Inferior parietal cortex (tissue), 1 donor: ENCODE data around the gene NDEL1.

ENCODE experiments used
- DNase-seq: peaks from one replicate; pipeline ENCODE4 v3.0.0-alpha.2; 2016; ENCODE audit errors: extremely low spot score

The NDEL1 gene

DNA sequence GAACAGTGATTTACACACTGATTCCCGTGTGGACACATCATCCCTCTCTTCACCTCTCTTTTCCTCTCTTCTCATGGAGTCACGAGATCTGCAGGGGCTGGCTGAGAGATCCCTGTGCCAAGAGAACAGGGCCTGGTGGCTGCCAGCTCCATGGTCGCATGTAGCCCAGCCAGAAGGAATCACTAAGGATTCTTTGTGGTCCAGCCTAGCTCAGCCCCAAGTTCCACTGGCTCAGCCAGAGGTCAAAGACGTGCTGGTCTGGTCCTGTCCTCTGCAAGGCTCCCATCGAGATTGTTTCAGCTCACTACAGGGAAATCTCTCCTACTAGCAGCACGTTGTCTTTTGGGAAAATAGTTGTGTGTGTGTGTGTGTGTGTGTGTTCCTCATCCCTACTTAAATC lies 66.4 kb downstream of the NDEL1 start:
- DNase-seq = no peak

DNA sequence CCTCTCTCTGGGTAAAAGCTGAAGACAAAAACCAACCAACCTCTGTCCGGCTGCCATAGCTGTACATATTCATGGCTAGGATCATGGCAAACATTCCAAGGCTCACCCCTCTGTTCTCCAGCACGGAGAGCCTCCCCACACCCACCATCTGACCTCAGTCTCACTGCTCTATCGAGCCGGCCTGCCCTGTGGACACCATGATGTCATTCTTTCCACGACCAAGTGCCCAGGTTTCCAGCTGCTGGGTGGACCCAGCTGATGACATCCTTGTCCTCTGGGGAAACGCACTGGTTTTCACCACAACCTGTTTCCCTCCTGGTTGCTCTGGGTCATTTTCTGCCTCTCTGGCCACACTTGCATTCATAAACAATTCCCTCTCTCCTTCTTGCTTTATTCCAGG lies 67.7 kb downstream of the NDEL1 start:
- no peak for DNase-seq

DNA sequence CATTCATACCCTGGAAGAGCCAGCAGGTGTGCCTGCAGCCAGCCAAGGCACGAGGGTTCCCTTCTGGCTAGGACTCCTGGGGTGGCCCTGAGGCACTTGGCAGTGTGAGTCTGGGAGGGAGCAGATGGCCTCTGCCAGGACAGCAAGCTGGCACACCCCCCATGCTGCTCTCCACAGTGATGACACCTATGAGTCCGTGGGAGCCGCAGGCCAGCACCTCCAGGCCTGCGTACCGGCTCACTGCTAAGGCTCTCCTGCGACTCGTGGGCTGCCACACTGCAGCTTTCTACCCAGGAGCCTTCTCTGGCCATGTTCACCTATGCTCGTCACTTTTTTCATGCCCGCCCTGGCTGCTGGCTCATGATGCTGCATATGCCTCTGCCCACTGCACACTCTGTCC lies 68.1 kb downstream of the NDEL1 start:
- DNase-seq = no peak

DNA sequence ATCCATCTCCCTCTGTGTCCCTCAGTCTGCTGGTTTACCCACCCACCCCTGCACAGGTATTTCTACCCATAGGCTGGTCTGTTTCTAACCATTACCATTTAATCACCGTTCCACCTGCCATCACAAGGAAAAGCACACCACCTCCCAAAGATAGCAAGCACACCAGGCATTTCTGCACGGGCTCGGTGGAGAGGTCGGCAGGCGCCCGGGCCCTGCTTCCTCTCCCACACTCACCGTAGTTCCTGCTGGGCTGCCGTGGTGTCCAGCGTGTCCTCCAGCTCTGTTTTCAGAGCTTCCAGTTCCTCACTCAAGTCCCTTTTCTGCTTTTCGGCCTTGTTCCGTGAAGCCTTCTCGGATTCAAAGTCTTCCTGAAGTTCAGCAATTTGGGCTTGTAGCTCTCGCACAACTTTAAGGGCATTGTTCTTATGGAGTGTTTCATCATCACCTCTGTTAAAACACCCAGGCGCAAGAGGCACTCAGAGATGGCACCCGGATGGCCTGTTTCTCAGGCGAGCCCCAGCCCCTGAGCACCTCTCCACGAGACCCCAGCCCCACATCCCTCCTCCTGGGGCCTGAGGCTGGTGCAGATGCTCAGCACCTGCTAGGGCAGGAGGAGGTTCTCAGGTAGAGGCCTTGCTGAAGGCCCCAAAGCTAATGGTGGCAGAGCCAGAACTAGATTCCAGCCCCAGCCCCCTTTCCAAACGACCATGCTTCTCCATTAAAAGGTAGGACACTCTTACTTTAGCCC lies 69.0 kb downstream of the NDEL1 start:
- DNase-seq = no peak

DNA sequence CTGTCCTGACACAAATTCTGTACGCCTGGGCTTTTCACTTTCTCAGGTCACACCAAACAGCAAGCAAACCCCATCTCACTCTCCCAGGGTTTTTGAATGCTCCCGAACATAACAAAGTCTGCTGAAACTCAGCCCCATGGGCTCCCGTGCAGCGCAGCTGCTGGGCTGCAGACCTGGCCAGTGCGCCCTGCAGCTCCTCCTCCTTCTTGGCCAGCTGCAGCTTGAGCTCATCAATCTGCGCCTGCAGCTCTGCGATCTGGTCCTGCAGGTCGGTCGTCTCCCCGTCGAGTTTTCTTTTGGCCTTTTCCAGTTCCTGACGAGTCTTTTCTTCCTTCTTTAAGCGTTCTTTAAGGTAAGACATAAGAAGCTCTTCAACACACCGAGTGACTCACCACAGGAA lies 70.5 kb downstream of the NDEL1 start:
- DNase-seq = no peak

DNA sequence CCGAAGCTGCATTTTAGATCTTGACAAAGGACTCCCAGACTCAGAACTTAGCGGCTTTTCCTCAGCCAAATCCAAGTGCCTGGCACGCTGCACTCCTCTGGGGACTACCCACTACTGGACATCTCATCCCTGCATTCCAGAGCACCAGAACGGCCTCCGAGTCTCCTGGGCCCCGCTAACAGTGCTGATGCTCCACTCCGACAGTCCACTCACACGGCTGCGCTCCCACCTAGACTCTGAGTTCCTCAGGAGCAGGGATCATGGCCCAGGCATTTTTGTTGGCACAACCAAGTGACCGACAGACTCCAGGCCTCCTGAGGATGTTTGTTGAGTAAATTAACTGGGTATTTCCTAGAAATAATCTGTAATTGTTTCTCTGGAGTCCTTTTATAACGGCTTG lies 79.1 kb downstream of the NDEL1 start:
- no peak for DNase-seq
